ENCODE results near the gene RFTN1.

- TF ChIP-seq CTCF (IDR thresholded peaks at IDR 0.05), result no peak
- no peak for TF ChIP-seq POLR2A (IDR thresholded peaks at IDR 0.05)
- no peak for TF ChIP-seq EP300 (IDR thresholded peaks at IDR 0.05)
These were observed 30.5 kb downstream of the RFTN1 start for GRCh38 chr3:16482770-16483531.

All from ovary (tissue), 3 donors.